ENCODE data around the gene CBARP. TPM values are rescaled to one million over a fixed set of nuclear protein-coding genes. Genes with fewer than 3 reads are reported as not detected.

CBARP gene
- total RNA-seq, 1 experiment from 2014 or later = 28.4 TPM

- Histone ChIP-seq H4K5ac (ENCODE audit: insufficient read length, low read depth, low read length) (no peak overlapping the region), H4K91ac (ENCODE audit: insufficient read length, low read depth, low read length) (no peak overlapping the region), H2BK5ac (ENCODE audit: insufficient read length, low read length) (no peak overlapping the region), H3K4ac (ENCODE audit: low read depth, low read length) (no peak overlapping the region), H3K14ac (ENCODE audit: insufficient read depth, low read length) (peak overlapping the region; percentile 74), H3K27me3 (ENCODE audit: insufficient read depth, low read length) (no peaks in the 10 kb centered on the region), H4K8ac (replicated peaks; ENCODE audit: insufficient read length, low read depth, low read length) (no peak overlapping the region), H2BK120ac (ENCODE audit: low read depth, low read length, poor library complexity, severe bottlenecking) (no peak overlapping the region), H3K18ac (ENCODE audit: insufficient read length, low read depth, low read length) (peak overlapping the region; percentile 74), H2BK15ac (ENCODE audit: low read depth, low read length) (no peak overlapping the region), H2BK20ac (ENCODE audit: low read depth, low read length, poor library complexity, severe bottlenecking) (no peak overlapping the region), H3K79me2 (ENCODE audit: insufficient read depth, low read length) (no peaks in the 10 kb centered on the region), H2AFZ (ENCODE audit: low read length) (no peak overlapping the region), H3K4me1 (ENCODE audit: insufficient read depth, low read length) (peaks cover 4% of the 10 kb centered on the region; the same call in 1 of the 2 replicates), H3K79me1 (ENCODE audit: insufficient read depth, low read depth, low read length, poor library complexity, severe bottlenecking) (no peaks in the 10 kb centered on the region), H3K27ac (ENCODE audit: insufficient read length, low read depth, low read length) (no peak overlapping the region), H4K20me1 (ENCODE audit: control insufficient read depth, insufficient read depth, insufficient read length) (no peaks in the 10 kb centered on the region), H3T11ph (ENCODE audit: low read length) (no peak overlapping the region), H2AK5ac (ENCODE audit: insufficient read length, low read length) (no peak overlapping the region), H3K9ac (ENCODE audit: extremely low read depth, insufficient read length, low read length) (peak overlapping the region; percentile 31), H3K4me2 (ENCODE audit: insufficient read depth, insufficient read length, low read length) (peak overlapping the region; percentile 84), H3K56ac (ENCODE audit: insufficient read length, low read depth, low read length) (no peak overlapping the region), H3K23me2 (ENCODE audit: insufficient read length, low read depth, low read length, poor library complexity, severe bottlenecking) (peaks cover 20% of the 10 kb centered on the region), H2BK12ac (ENCODE audit: insufficient read length, low read depth, low read length) (no peak overlapping the region), H3K9me3 (ENCODE audit: control insufficient read depth, low read depth, low read length) (no peaks in the 10 kb centered on the region), H3K23ac (ENCODE audit: insufficient read length, low read depth, low read length) (no peak overlapping the region)
- TF ChIP-seq, protein P1, sequence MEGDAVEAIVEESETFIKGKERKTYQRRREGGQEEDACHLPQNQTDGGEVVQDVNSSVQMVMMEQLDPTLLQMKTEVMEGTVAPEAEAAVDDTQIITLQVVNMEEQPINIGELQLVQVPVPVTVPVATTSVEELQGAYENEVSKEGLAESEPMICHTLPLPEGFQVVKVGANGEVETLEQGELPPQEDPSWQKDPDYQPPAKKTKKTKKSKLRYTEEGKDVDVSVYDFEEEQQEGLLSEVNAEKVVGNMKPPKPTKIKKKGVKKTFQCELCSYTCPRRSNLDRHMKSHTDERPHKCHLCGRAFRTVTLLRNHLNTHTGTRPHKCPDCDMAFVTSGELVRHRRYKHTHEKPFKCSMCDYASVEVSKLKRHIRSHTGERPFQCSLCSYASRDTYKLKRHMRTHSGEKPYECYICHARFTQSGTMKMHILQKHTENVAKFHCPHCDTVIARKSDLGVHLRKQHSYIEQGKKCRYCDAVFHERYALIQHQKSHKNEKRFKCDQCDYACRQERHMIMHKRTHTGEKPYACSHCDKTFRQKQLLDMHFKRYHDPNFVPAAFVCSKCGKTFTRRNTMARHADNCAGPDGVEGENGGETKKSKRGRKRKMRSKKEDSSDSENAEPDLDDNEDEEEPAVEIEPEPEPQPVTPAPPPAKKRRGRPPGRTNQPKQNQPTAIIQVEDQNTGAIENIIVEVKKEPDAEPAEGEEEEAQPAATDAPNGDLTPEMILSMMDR (conservative IDR thresholded peaks at IDR 0.05) = no peak
- Mint-ChIP-seq H3K4me1 (peaks cover 58 to 62% of the 10 kb centered on the region in 2 experiments), H3K9me3 (no peaks in the 10 kb centered on the region; a peak in 1 of 5 replicates), H3K27me3 (ENCODE audit: low read depth) (no peaks in the 10 kb centered on the region; the same call in 1 of the 2 replicates), H3K36me3 (ENCODE audit: insufficient read depth in 1 of 3, low read depth in 3 of 3) (peaks cover 9 to 39% (median 23%) of the 10 kb centered on the region in 3 experiments), H3K27ac (peak overlapping the region; percentile 74 to 96 (median 96); a peak in 6 of 7 replicates), H3K4me3 (peak overlapping the region; percentile 84 to 93)
- no CpG with 5 or more reads among the region's 83 CpGs for WGBS (ENCODE audit: extremely low coverage, insufficient read length, low lambda C conversion rate)
- peak; percentile 97 for DNase-seq
Measured at GRCh38 chr19:1260749-1261537, 23.1 kb upstream of the CBARP start.

All from H9 (cell line).